Fibroblast of villous mesenchyme (primary cell): ENCODE data around the gene RSU1. TPM values are rescaled to one million over a fixed set of nuclear protein-coding genes. Genes with fewer than 3 reads are reported as not detected.

Experiments
- DNase-seq: peaks from one replicate; pipeline ENCODE4 v3.0.0-alpha.2; 2010; ENCODE audit warnings: low read depth
- H3K4me3 ChIP-seq: 2 replicates; pipeline ENCODE4 v1.5.1; 2011; ENCODE audit warnings: low read depth, mild to moderate bottlenecking, low read length
- total RNA-seq: library from RNA; depleted of rRNA; stranded (reverse); fragments of >200 nt; gene quantifications from 2 replicates; pipeline ENCODE4 v1.2.3, GENCODE V29; 2012
- TF ChIP-seq, protein P1 (sequence below): IDR thresholded peaks from 2 replicates; pipeline ENCODE4 v1.5.1; 2012; ENCODE audit warnings: low read depth, mild to moderate bottlenecking, low read length; ENCODE audit not compliant: insufficient read depth

RSU1 gene
- total RNA-seq, 1 donor = 114 TPM

- DNase-seq = no peak
- TF ChIP-seq, protein P1, sequence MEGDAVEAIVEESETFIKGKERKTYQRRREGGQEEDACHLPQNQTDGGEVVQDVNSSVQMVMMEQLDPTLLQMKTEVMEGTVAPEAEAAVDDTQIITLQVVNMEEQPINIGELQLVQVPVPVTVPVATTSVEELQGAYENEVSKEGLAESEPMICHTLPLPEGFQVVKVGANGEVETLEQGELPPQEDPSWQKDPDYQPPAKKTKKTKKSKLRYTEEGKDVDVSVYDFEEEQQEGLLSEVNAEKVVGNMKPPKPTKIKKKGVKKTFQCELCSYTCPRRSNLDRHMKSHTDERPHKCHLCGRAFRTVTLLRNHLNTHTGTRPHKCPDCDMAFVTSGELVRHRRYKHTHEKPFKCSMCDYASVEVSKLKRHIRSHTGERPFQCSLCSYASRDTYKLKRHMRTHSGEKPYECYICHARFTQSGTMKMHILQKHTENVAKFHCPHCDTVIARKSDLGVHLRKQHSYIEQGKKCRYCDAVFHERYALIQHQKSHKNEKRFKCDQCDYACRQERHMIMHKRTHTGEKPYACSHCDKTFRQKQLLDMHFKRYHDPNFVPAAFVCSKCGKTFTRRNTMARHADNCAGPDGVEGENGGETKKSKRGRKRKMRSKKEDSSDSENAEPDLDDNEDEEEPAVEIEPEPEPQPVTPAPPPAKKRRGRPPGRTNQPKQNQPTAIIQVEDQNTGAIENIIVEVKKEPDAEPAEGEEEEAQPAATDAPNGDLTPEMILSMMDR = no peak
Observed at GRCh38 chr10:16856092-16856491, 38.9 kb upstream of the RSU1 start.

GRCh38 chr10:16854623-16855022 lies 37.4 kb upstream of the RSU1 start:
- TF ChIP-seq, protein P1 = no peak
- H3K4me3 ChIP-seq = no peak overlapping the region
- no peak for DNase-seq

More at GRCh38 chr10:16856092-16856491, 38.9 kb upstream of the RSU1 start:
- no peak overlapping the region for H3K4me3 ChIP-seq

DNA sequence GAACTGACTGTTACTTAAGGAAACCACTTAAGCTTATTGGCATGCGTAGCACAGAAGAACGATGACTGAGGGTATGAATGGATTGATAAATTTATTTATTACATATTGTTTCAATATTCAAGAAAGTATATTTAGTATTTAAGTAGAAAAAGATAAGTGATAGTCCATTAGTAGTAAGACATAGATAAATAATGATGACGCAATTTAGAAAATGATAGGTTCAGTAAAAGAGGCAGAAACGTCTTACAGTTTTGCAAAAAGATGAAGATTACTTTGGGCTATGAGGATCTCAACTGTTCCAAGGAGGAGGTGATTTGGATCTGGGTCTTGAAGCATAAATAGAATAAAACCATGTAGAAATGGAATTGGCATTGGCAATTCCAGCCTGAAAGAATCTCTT lies 36.6 kb upstream of the RSU1 start:
- no peak for DNase-seq
- TF ChIP-seq, protein P1 = no peak
- H3K4me3 ChIP-seq = no peak overlapping the region

DNA sequence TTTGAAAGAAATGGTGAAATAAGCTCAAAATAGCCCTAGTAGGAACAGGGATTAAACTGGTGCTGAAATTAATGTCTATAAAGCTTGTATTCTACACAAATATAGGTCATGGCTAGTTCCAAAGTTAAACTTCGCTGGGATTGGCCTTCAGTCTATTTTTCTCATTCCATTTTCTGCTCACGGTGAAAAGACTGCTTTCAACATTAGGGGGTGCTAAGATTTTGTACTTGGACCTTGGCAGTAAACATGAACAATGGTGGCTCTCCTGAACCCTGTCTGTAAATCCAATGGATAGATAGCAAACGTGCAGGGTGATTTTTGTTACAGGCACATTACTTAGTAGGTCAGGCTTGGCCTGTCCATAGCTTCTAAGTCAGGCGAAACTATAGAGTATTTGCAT lies 36.0 kb upstream of the RSU1 start:
- no peak overlapping the region for H3K4me3 ChIP-seq
- TF ChIP-seq, protein P1 = peak; percentile 62
- peak; percentile 58 for DNase-seq

GRCh38 chr10:16852624-16853023 lies 35.4 kb upstream of the RSU1 start:
- DNase-seq = no peak
- TF ChIP-seq, protein P1 = no peak

GRCh38 chr10:16848562-16849154 lies 31.4 kb upstream of the RSU1 start:
- no peak for DNase-seq
- TF ChIP-seq, protein P1 = no peak
- H3K4me3 ChIP-seq = no peak overlapping the region

More at GRCh38 chr10:16852624-16853023, 35.4 kb upstream of the RSU1 start:
- H3K4me3 ChIP-seq = no peak overlapping the region

DNA sequence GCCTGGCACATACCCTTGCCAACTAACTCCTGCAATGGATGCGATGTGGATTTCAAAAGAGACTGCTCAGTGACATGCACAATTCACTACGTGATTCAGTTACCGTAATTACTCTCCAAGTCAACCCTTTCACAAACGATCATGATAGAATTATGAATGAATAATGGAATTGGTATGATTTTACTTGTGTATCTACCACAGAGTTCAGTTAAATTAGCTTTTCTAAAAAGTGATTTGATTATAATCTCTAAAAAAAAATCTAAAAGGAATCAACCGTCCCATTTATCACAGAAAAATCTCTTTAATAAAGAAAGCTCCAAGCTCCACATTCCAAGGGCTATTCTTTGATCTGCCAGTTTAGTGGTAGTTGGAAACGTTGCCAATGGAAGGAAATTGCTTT lies 30.4 kb upstream of the RSU1 start:
- no peak overlapping the region for H3K4me3 ChIP-seq
- TF ChIP-seq, protein P1 = no peak
- DNase-seq = no peak
